ENCODE data around the gene SUN5. TPM values are rescaled to one million over a fixed set of nuclear protein-coding genes. Genes with fewer than 3 reads are reported as not detected.

SUN5 gene
- total and polyA plus RNA-seq, 9 donors: not detected

- Histone ChIP-seq H3K36me3 (no peaks in the 10 kb centered on the region), H3K4me3 (no peak overlapping the region), H3K4me1 (ENCODE audit: insufficient read depth) (no peaks in the 10 kb centered on the region), H3K9me3 (no peaks in the 10 kb centered on the region), H3K27me3 (no peaks in the 10 kb centered on the region), H3K27ac (no peak overlapping the region)
- TF ChIP-seq POLR2A (IDR thresholded peaks at IDR 0.05) (no peak), CTCF (IDR thresholded peaks at IDR 0.05) (no peak), EP300 (IDR thresholded peaks at IDR 0.05) (no peak)
- DNase-seq: no peak
- intact Hi-C loops (cut with DNase I): no loop called here
- WGBS, 3 donors: 51 to 68% (median 53%) methylated on average over 5 of the region's 5 CpGs
These were observed 33.2 kb upstream of the SUN5 start for GRCh38 chr20:33037456-33037855.

- no peak overlapping the region for H3K4me3 ChIP-seq
- no peaks in the 10 kb centered on the region for H3K9me3 ChIP-seq
- H3K27me3 ChIP-seq: no peaks in the 10 kb centered on the region
- H3K27ac ChIP-seq: no peak overlapping the region
- no peak for DNase-seq
- 72 to 85% (median 74%) methylated on average over 6 of the region's 6 CpGs for WGBS, 3 donors
- H3K4me1 ChIP-seq (ENCODE audit: insufficient read depth): no peaks in the 10 kb centered on the region
- no peak for TF ChIP-seq EP300 (IDR thresholded peaks at IDR 0.05)
- TF ChIP-seq POLR2A (IDR thresholded peaks at IDR 0.05): no peak
- TF ChIP-seq CTCF (IDR thresholded peaks at IDR 0.05): no peak
- no peaks in the 10 kb centered on the region for H3K36me3 ChIP-seq
- intact Hi-C loops (cut with DNase I): no loop called here
These were observed 30.8 kb upstream of the SUN5 start for GRCh38 chr20:33034901-33035492.

- Histone ChIP-seq H3K9me3 (no peaks in the 10 kb centered on the region), H3K4me1 (ENCODE audit: insufficient read depth) (no peaks in the 10 kb centered on the region)
- intact Hi-C loops (cut with DNase I): no loop called here
These were observed 29.9 kb upstream of the SUN5 start for GRCh38 chr20:33034115-33034514.

GRCh38 chr20:33033381-33033780 is 29.1 kb upstream of the SUN5 start:
- intact Hi-C loops (cut with DNase I): no loop called here
- Histone ChIP-seq H3K36me3 (no peaks in the 10 kb centered on the region), H3K27me3 (no peaks in the 10 kb centered on the region), H3K4me1 (ENCODE audit: insufficient read depth) (no peaks in the 10 kb centered on the region), H3K4me3 (no peak overlapping the region), H3K9me3 (no peaks in the 10 kb centered on the region), H3K27ac (no peak overlapping the region)
- WGBS, 3 donors: 68 to 80% (median 75%) methylated on average over 5 of the region's 5 CpGs
- TF ChIP-seq EP300 (IDR thresholded peaks at IDR 0.05) (no peak), POLR2A (IDR thresholded peaks at IDR 0.05) (no peak), CTCF (IDR thresholded peaks at IDR 0.05) (no peak)
- no peak for DNase-seq

More at GRCh38 chr20:33034115-33034514, 29.9 kb upstream of the SUN5 start:
- Histone ChIP-seq H3K27ac (no peak overlapping the region), H3K4me3 (no peak overlapping the region), H3K36me3 (no peaks in the 10 kb centered on the region), H3K27me3 (no peaks in the 10 kb centered on the region)
- no peak for DNase-seq
- 78 to 91% (median 89%) methylated on average over 5 of the region's 5 CpGs for WGBS, 3 donors
- TF ChIP-seq EP300 (IDR thresholded peaks at IDR 0.05) (no peak), CTCF (IDR thresholded peaks at IDR 0.05) (no peak), POLR2A (IDR thresholded peaks at IDR 0.05) (no peak)

All from ovary (tissue), 9 donors.